Peyer's patch (tissue), 4 donors: ENCODE measurements around the gene WRAP73. TPM values are rescaled to one million over a fixed set of nuclear protein-coding genes. Genes with fewer than 3 reads are reported as not detected.

ENCODE experiments used
- DNase-seq, 3 donors: peaks; one replicate each; pipeline ENCODE4 v3.0.0-alpha.2; 2017 to 2019
- H3K27ac ChIP-seq, 4 donors: fragments of 200-600 bp; sonication (generic); one replicate each; pipeline ENCODE4 v1.5.1; 2016 to 2019
- H3K27me3 ChIP-seq, 2 donors: fragments of 200-600 bp; sonication (generic); one replicate each; pipeline ENCODE4 v1.5.1; 2019
- H3K36me3 ChIP-seq, 3 donors: fragments of 200-600 bp; sonication (generic); one replicate each; pipeline ENCODE4 v1.5.1; 2016 to 2019
- H3K4me1 ChIP-seq, 4 donors: fragments of 200-600 bp; sonication (generic); one replicate each; pipeline ENCODE4 v1.5.1; 2016 to 2019
- H3K4me3 ChIP-seq, 4 donors: fragments of 200-600 bp; sonication (generic); 1 replicate in 3 of 4; 2 replicates in 1 of 4; pipeline ENCODE4 v1.5.1; 2016 to 2019; ENCODE audit warnings: mild to moderate bottlenecking in 1 of 4
- H3K9me3 ChIP-seq, 4 donors: fragments of 200-600 bp; sonication (generic); one replicate each; pipeline ENCODE4 v1.5.1; 2016 to 2019; ENCODE audit warnings: mild to moderate bottlenecking in 1 of 4
- CTCF ChIP-seq, 6 experiments: fragments of 450-650 bp in 4 of 6; fragments of 200-600 bp in 2 of 6; sonication (generic) in 1 of 6; IDR thresholded peaks; one replicate each; pipeline ENCODE4 v1.5.1; 2017 to 2019; ENCODE audit warnings: antibody characterized with exemption in 6 of 6, mild to moderate bottlenecking in 3 of 6, moderate library complexity in 1 of 6
- POLR2A ChIP-seq, 2 donors: fragments of 450-650 bp; IDR thresholded peaks; one replicate each; pipeline ENCODE4 v1.5.1; 2017; ENCODE audit warnings: antibody characterized with exemption in 2 of 2, mild to moderate bottlenecking in 2 of 2, moderate library complexity in 2 of 2
- total RNA-seq, 4 donors: library from RNA; depleted of rRNA; stranded (reverse); fragments of >200 nt; gene quantifications; one replicate each; pipeline ENCODE4 v1.1.0, GENCODE V29; 2016

Gene WRAP73
- total RNA-seq, 4 donors from 2014 or later: 34.3 to 71.1 (median 49.4) TPM

DNA sequence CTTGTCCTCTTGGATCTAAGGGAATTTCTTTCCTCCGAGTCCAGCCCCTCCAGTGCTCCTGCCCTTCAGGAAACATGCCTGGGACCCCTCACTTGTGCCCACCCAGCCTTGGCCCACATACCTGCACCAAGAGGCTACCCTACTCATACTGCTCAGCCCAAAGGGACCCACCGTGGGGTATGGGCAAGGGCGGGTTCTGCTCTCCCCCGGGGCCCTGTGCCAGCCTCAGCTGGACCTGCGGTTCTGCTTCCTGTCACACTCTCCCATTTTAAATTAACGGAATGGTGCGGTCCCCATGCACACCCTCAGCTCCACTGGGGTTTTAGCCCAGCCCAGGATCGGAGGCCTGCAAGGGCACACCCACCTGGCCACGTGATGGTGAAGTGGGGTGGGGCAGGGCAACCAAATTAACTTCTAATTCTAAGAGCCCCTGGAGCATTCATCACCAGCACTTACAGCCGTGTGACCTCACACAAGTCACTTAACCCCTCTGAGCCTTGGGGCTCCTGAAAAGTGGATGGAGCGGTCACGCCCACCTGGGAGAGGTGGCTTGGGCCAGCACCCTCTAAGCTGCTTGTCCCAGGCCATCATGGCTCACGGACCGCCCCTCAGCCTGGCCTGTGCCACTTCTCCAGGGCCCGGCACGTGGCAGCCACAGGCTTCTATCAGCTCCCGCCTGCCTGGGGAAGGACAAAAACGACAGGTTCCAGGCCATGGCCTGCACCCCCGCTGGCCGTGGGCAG, 30.8 kb upstream of the WRAP73 start:
- Histone ChIP-seq H3K27ac (no peak overlapping the region), H3K9me3 (no peaks in the 10 kb centered on the region), H3K36me3 (no peaks in the 10 kb centered on the region), H3K27me3 (no peaks in the 10 kb centered on the region), H3K4me3 (no peak overlapping the region), H3K4me1 (peaks cover 0 to 16% (median 2%) of the 10 kb centered on the region in 4 donors)
- TF ChIP-seq CTCF (IDR thresholded peaks at IDR 0.05) (no peak), POLR2A (IDR thresholded peaks at IDR 0.05) (no peak)
- no peak for DNase-seq

GRCh38 chr1:3679799-3680453, 30.0 kb upstream of the WRAP73 start:
- TF ChIP-seq POLR2A (IDR thresholded peaks at IDR 0.05) (no peak), CTCF (IDR thresholded peaks at IDR 0.05) (no peak)
- Histone ChIP-seq H3K36me3 (no peaks in the 10 kb centered on the region), H3K27ac (no peak overlapping the region), H3K4me1 (peaks cover 0 to 16% (median 2%) of the 10 kb centered on the region in 4 donors), H3K27me3 (no peaks in the 10 kb centered on the region), H3K4me3 (no peak overlapping the region), H3K9me3 (no peaks in the 10 kb centered on the region)
- DNase-seq: no peak

DNA sequence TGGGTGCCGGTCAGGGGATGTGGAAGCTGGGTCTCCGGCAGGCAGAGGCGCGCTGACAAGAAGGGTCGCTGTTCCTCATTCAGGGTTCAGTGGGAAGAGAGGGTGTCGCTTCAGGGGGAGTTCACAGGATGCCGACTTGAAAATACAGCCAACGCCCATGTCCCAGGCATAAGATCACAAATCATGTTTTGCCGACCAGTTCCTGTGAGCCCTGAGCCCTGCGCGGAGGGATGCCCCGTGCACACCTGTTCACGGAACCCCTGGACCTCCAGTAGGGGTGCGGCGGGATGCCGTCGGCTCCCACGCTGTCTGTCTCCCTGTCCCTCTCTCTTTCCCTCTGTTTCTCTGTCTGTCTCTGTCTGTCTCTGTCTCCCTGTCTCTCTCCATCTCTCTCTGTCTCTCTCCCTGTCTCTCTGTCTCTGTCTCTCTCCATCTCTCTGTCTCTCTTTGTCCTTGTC, 29.2 kb upstream of the WRAP73 start:
- TF ChIP-seq CTCF (IDR thresholded peaks at IDR 0.05) (no peak), POLR2A (IDR thresholded peaks at IDR 0.05) (no peak)
- peaks cover 0 to 16% (median under 1%) of the 10 kb centered on the region in 4 donors for H3K4me1 ChIP-seq
- no peak for DNase-seq
- peak overlapping the region in 1 of 4 donors; percentile 1 for H3K27ac ChIP-seq
- H3K27me3 ChIP-seq: no peaks in the 10 kb centered on the region
- H3K9me3 ChIP-seq: no peaks in the 10 kb centered on the region
- no peaks in the 10 kb centered on the region for H3K36me3 ChIP-seq
- H3K4me3 ChIP-seq: no peak overlapping the region

DNA sequence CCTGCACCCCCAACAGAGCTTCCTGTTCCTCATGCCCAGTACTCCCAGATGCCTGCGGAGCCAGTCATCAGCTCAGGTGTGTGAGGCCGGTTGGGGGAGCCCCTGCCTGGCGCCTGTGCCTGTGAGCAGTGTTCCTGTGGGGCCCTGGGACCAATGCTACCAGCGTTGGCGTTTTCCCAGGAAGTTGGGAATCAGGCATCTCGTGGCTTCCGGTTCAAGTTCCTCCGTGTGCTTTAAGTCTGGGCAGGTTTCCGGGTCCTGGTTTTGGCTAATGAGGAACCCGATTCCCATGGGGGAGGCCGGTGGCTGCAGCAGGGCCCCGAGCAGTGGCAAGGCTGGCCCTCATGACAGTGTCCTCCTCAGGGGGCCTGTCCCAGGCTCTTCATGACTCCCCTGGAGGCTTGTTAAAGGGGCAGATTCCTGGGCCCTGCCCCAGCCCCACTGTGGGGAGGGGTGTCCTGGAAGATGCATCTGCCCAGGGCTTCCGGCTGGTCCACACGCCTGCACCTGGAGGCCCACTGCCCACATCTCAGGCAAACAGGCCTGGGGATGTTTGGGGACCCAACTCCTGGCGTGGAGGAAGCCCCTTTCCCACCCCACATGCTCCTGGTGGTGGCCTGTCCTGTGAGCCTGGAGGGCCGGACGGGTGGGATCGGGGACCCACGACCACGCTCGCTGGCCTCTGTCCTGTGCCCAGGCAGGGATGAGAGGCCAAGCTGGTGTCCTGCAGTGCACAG, 28.6 kb upstream of the WRAP73 start:
- TF ChIP-seq POLR2A (IDR thresholded peaks at IDR 0.05) (no peak), CTCF (IDR thresholded peaks at IDR 0.05) (no peak)
- Histone ChIP-seq H3K36me3 (no peaks in the 10 kb centered on the region), H3K27me3 (no peaks in the 10 kb centered on the region), H3K27ac (peak overlapping the region in 1 of 4 donors; percentile 1), H3K4me3 (no peak overlapping the region), H3K9me3 (no peaks in the 10 kb centered on the region), H3K4me1 (peaks cover 0 to 20% (median 0%) of the 10 kb centered on the region in 4 donors)
- DNase-seq: peak in 1 of 3 donors; percentile 45

DNA sequence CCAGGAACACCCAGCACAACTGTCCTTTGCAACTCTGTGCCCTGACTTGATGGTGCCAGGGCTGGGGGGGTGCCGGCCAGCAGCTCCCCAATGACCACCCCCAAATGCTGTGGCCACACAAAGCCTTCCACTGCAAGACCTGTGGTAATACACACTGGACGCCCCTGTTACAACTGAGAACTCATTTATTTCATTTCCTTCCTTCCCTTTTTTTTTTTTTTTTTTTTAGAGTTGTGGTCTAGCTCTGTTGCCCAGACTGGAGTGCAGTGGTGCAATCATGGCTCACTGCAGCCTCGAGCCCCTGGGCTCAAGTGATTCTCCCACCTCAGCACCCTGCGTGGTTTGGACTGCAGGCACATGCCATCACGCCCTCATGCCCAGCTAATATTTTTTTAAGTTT, 27.6 kb upstream of the WRAP73 start:
- no peaks in the 10 kb centered on the region for H3K36me3 ChIP-seq
- no peak overlapping the region for H3K4me3 ChIP-seq
- DNase-seq: peak in 1 of 3 donors; percentile 33
- no peaks in the 10 kb centered on the region for H3K27me3 ChIP-seq
- H3K4me1 ChIP-seq: peaks cover 0 to 20% (median 0%) of the 10 kb centered on the region in 4 donors
- TF ChIP-seq POLR2A (IDR thresholded peaks at IDR 0.05): no peak
- TF ChIP-seq CTCF (IDR thresholded peaks at IDR 0.05): no peak
- peak overlapping the region in 1 of 4 donors; percentile 65 for H3K27ac ChIP-seq
- no peaks in the 10 kb centered on the region for H3K9me3 ChIP-seq
